Neuronal stem cell (in vitro differentiated cells): ENCODE results near the gene SMIM41.

ENCODE experiments used
- DNase-seq: peaks from one replicate; pipeline ENCODE4 v3.0.0-alpha.2; 2013; ENCODE audit warnings: low spot score
- H2AFZ ChIP-seq: one replicate; pipeline ENCODE4 v1.6.1; 2013; ENCODE audit warnings: mild to moderate bottlenecking, low read length, inconsistent platforms
- H2AK5ac ChIP-seq: 2 replicates; pipeline ENCODE4 v1.6.1; 2013; ENCODE audit warnings: low read depth, mild to moderate bottlenecking, inconsistent platforms, low read length, moderate library complexity, mixed read lengths
- H2BK120ac ChIP-seq: 2 replicates; pipeline ENCODE4 v1.6.1; 2013; ENCODE audit warnings: low read depth, mild to moderate bottlenecking, inconsistent platforms, low read length, moderate library complexity, mixed read lengths
- H2BK12ac ChIP-seq: one replicate; pipeline ENCODE4 v1.6.1; 2013; ENCODE audit warnings: low read length, inconsistent platforms
- H2BK15ac ChIP-seq: 2 replicates; pipeline ENCODE4 v1.6.1; 2013; ENCODE audit warnings: mild to moderate bottlenecking, low read length, inconsistent platforms, mixed read lengths
- H2BK5ac ChIP-seq: one replicate; pipeline ENCODE4 v1.6.1; 2013; ENCODE audit warnings: inconsistent platforms, mild to moderate bottlenecking, low read length, moderate library complexity
- H3K14ac ChIP-seq: one replicate; pipeline ENCODE4 v1.6.1; 2013; ENCODE audit warnings: low read length, inconsistent platforms
- H3K18ac ChIP-seq: 2 replicates; pipeline ENCODE4 v1.6.1; 2013; ENCODE audit warnings: low read length, inconsistent platforms
- H3K23ac ChIP-seq: 2 replicates; pipeline ENCODE4 v1.6.1; 2013; ENCODE audit warnings: low read depth, mild to moderate bottlenecking, mixed read lengths, low read length, inconsistent platforms; ENCODE audit not compliant: poor library complexity
- H3K27ac ChIP-seq: replicated peaks from 3 replicates; pipeline ENCODE4 v1.5.1; 2013; ENCODE audit warnings: low read length, inconsistent platforms
- H3K27me3 ChIP-seq, 3 experiments: 2 replicates each; pipeline ENCODE4 v1.6.1; 2013; ENCODE audit warnings: low read length in 3 of 3, mild to moderate bottlenecking in 2 of 3, inconsistent platforms in 1 of 3, low read depth in 1 of 3, mixed read lengths in 1 of 3, moderate library complexity in 1 of 3; ENCODE audit not compliant: control insufficient read depth in 3 of 3, insufficient read depth in 3 of 3
- H3K36me3 ChIP-seq, 2 donors: replicated peaks in 1 of 2; 2 replicates each; pipeline ENCODE4 v1.6.1; 2013; ENCODE audit warnings: low read length in 2 of 2; ENCODE audit not compliant: control insufficient read depth in 2 of 2, insufficient read depth in 2 of 2
- H3K4ac ChIP-seq: 2 replicates; pipeline ENCODE4 v1.6.1; 2013; ENCODE audit warnings: inconsistent platforms, mild to moderate bottlenecking, low read length, moderate library complexity
- H3K4me1 ChIP-seq, 2 donors: 1 replicate in 1 of 2; 2 replicates in 1 of 2; pipeline ENCODE4 v1.6.1; 2013; ENCODE audit warnings: low read length in 2 of 2, low read depth in 1 of 2; ENCODE audit not compliant: control insufficient read depth in 2 of 2, insufficient read depth in 1 of 2
- H3K4me2 ChIP-seq: one replicate; pipeline ENCODE4 v1.6.1; 2013; ENCODE audit warnings: mild to moderate bottlenecking, low read length, inconsistent platforms; ENCODE audit not compliant: insufficient read depth, poor library complexity, severe bottlenecking
- H3K4me3 ChIP-seq, 2 donors: 2 replicates each; pipeline ENCODE4 v1.5.1; 2013; ENCODE audit warnings: low read length in 2 of 2, mild to moderate bottlenecking in 2 of 2, inconsistent platforms in 1 of 2, moderate library complexity in 1 of 2
- H3K79me1 ChIP-seq: one replicate; pipeline ENCODE4 v1.6.1; 2013; ENCODE audit warnings: low read depth, mild to moderate bottlenecking, inconsistent platforms, low read length, moderate library complexity
- H3K9ac ChIP-seq: one replicate; pipeline ENCODE4 v1.6.1; 2013; ENCODE audit warnings: mild to moderate bottlenecking, low read depth, low read length, inconsistent platforms; ENCODE audit not compliant: poor library complexity
- H3K9me3 ChIP-seq, 2 donors: replicated peaks in 1 of 2; 2 replicates each; pipeline versions ENCODE3 to v1.6.1; 2013; ENCODE audit warnings: low read length in 2 of 2, mild to moderate bottlenecking in 2 of 2, inconsistent platforms in 1 of 2, low read depth in 1 of 2, mixed read lengths in 1 of 2, moderate library complexity in 1 of 2; ENCODE audit not compliant: control insufficient read depth in 2 of 2, insufficient read depth in 1 of 2
- H4K8ac ChIP-seq: one replicate; pipeline ENCODE4 v1.6.1; 2013; ENCODE audit warnings: low read depth, mild to moderate bottlenecking, inconsistent platforms, low read length, moderate library complexity
- H4K91ac ChIP-seq: one replicate; pipeline ENCODE4 v1.6.1; 2013; ENCODE audit warnings: low read length, low read depth, mild to moderate bottlenecking, inconsistent platforms; ENCODE audit not compliant: poor library complexity
- WGBS, 2 donors: extraction: QIAGEN DNeasy Blood & Tissue Kit; methylation state at CpG; one replicate each; pipeline ENCODE4 v1.1.7; 2013; ENCODE audit warnings: missing lambda C conversion rate in 2 of 2, mixed read lengths in 1 of 2; ENCODE audit not compliant: insufficient read length in 2 of 2, insufficient replicate concordance in 1 of 2; ENCODE audit errors: extremely low coverage in 2 of 2; 5-methylcytosine and 5-hydroxymethylcytosine counted together

Gene SMIM41

DNA sequence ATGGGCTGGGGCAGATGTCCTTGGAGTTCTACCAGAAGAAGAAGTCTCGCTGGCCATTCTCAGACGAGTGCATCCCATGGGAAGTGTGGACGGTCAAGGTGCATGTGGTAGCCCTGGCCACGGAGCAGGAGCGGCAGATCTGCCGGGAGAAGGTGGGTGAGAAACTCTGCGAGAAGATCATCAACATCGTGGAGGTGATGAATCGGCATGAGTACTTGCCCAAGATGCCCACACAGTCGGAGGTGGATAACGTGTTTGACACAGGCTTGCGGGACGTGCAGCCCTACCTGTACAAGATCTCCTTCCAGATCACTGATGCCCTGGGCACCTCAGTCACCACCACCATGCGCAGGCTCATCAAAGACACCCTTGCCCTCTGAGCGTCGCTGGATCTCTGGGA is 2.7 kb upstream of the SMIM41 start:
- H3K14ac ChIP-seq = no peak overlapping the region
- no peak overlapping the region for H2BK5ac ChIP-seq
- DNase-seq = no peak
- H3K4ac ChIP-seq = no peak overlapping the region
- H3K9me3 ChIP-seq = no peaks in the 10 kb centered on the region
- H3K4me3 ChIP-seq = no peak overlapping the region
- H3K4me1 ChIP-seq = peaks cover 5 to 8% of the 10 kb centered on the region in 2 donors
- no CpG with 5 or more reads among the region's 16 CpGs for WGBS, 2 donors
- no peak overlapping the region for H3K27ac ChIP-seq
- H3K79me1 ChIP-seq = peaks cover 6% of the 10 kb centered on the region
- H3K23ac ChIP-seq = no peak overlapping the region
- no peak overlapping the region for H3K4me2 ChIP-seq
- no peak overlapping the region for H2AK5ac ChIP-seq
- H2BK12ac ChIP-seq = no peak overlapping the region
- peak overlapping the region; percentile 55 for H3K9ac ChIP-seq
- no peak overlapping the region for H3K18ac ChIP-seq
- peaks cover 36 to 74% of the 10 kb centered on the region in 2 donors for H3K36me3 ChIP-seq
- H4K8ac ChIP-seq = no peak overlapping the region
- no peak overlapping the region for H4K91ac ChIP-seq
- H2AFZ ChIP-seq = no peak overlapping the region
- H2BK120ac ChIP-seq = no peak overlapping the region
- H2BK15ac ChIP-seq = no peak overlapping the region
- H3K27me3 ChIP-seq = no peaks in the 10 kb centered on the region

DNA sequence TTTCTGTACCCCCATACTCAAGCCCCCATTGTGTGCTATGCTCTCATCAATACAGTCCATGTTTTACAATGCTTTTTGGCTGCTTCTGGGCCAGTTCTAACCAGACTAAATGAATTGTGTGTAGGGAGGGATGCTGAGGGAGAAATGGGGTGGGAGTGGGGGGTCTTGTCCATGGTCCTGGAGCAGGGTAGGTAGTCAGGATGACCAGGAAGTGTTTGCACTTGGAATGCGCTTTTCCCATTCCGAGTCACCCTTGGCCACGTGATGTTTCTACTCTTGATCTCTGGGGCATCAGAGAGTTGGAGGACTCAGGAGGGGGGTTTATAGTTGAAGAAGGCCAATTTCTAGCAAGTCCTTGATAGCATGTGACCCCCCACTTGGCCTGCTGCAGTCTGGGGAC is 1.2 kb upstream of the SMIM41 start:
- H3K79me1 ChIP-seq = peaks cover 6% of the 10 kb centered on the region
- no peak overlapping the region for H3K9ac ChIP-seq
- peaks cover 32 to 60% of the 10 kb centered on the region in 2 donors for H3K36me3 ChIP-seq
- no peak overlapping the region for H2BK15ac ChIP-seq
- H2AFZ ChIP-seq = no peak overlapping the region
- H3K4me2 ChIP-seq = no peak overlapping the region
- no peak overlapping the region for H4K8ac ChIP-seq
- DNase-seq = no peak
- no peak overlapping the region for H3K23ac ChIP-seq
- H2BK12ac ChIP-seq = no peak overlapping the region
- no peak overlapping the region for H2BK5ac ChIP-seq
- no peaks in the 10 kb centered on the region for H3K9me3 ChIP-seq
- H3K27me3 ChIP-seq = no peaks in the 10 kb centered on the region
- H3K14ac ChIP-seq = no peak overlapping the region
- no peak overlapping the region for H2AK5ac ChIP-seq
- peaks cover 8 to 21% of the 10 kb centered on the region in 2 donors for H3K4me1 ChIP-seq
- no peak overlapping the region for H3K4ac ChIP-seq
- H4K91ac ChIP-seq = no peak overlapping the region
- no peak overlapping the region for H3K18ac ChIP-seq
- no peak overlapping the region for H2BK120ac ChIP-seq
- H3K4me3 ChIP-seq = no peak overlapping the region
- no CpG with 5 or more reads among the region's 3 CpGs for WGBS, 2 donors
- no peak overlapping the region for H3K27ac ChIP-seq

GRCh38 chr12:52080403-52081251 is 1.1 kb downstream of the SMIM41 start:
- peaks cover 20 to 36% of the 10 kb centered on the region in 2 donors for H3K36me3 ChIP-seq
- no peak overlapping the region for H3K4me2 ChIP-seq
- WGBS, 2 donors = no CpG with 5 or more reads among the region's 10 CpGs
- no peaks in the 10 kb centered on the region for H3K9me3 ChIP-seq
- no peak overlapping the region for H2AFZ ChIP-seq
- H2BK15ac ChIP-seq = no peak overlapping the region
- peak overlapping the region; percentile 59 for H2AK5ac ChIP-seq
- H2BK12ac ChIP-seq = no peak overlapping the region
- no peaks in the 10 kb centered on the region for H3K79me1 ChIP-seq
- H3K18ac ChIP-seq = no peak overlapping the region
- peaks cover 0 to 12% (median 0%) of the 10 kb centered on the region in 3 experiments for H3K27me3 ChIP-seq
- no peak overlapping the region for H4K8ac ChIP-seq
- DNase-seq = no peak
- no peak overlapping the region for H3K23ac ChIP-seq
- no peak overlapping the region for H3K4me3 ChIP-seq
- no peak overlapping the region for H2BK120ac ChIP-seq
- no peak overlapping the region for H3K14ac ChIP-seq
- H3K4ac ChIP-seq = no peak overlapping the region
- no peak overlapping the region for H2BK5ac ChIP-seq
- peaks cover 8 to 21% of the 10 kb centered on the region in 2 donors for H3K4me1 ChIP-seq
- no peak overlapping the region for H3K27ac ChIP-seq
- H3K9ac ChIP-seq = no peak overlapping the region
- no peak overlapping the region for H4K91ac ChIP-seq

- Histone ChIP-seq H2BK120ac (no peak overlapping the region), H3K4me1 (peaks cover 8 to 21% of the 10 kb centered on the region in 2 donors), H3K27me3 (peaks cover 0 to 17% (median 0%) of the 10 kb centered on the region in 3 experiments), H3K4ac (no peak overlapping the region), H3K9ac (peak overlapping the region; percentile 46), H3K18ac (peak overlapping the region; percentile 46), H3K23ac (no peak overlapping the region), H3K9me3 (no peaks in the 10 kb centered on the region), H2BK15ac (no peak overlapping the region), H4K91ac (no peak overlapping the region), H4K8ac (no peak overlapping the region), H3K79me1 (no peaks in the 10 kb centered on the region), H3K4me2 (no peak overlapping the region), H3K14ac (peak overlapping the region; percentile 78), H3K4me3 (no peak overlapping the region), H2AK5ac (peak overlapping the region; percentile 59), H3K27ac (no peak overlapping the region), H2BK5ac (no peak overlapping the region), H3K36me3 (peaks cover 17 to 30% of the 10 kb centered on the region in 2 donors), H2AFZ (peak overlapping the region; percentile 65), H2BK12ac (no peak overlapping the region)
- no peak for DNase-seq
- no CpG with 5 or more reads among the region's 9 CpGs for WGBS, 2 donors
Measured at GRCh38 chr12:52081263-52081733, 1.8 kb downstream of the SMIM41 start.
